HCT116 (cell line): ENCODE measurements around the gene MAX. TPM values are rescaled to one million over a fixed set of nuclear protein-coding genes. Genes with fewer than 3 reads are reported as not detected.

Experiments
- ATAC-seq: fragments of 200-7000 bp; cut with Tn5 transposase; 2 replicates; pipeline ENCODE4 v1.9.1; 2020; ENCODE audit warnings: mild to moderate bottlenecking, moderate library complexity
- BruUV-seq: library from RNA; stranded (reverse); fragments of 400-500 nt; replicated peaks from 2 replicates; lab custom pipeline; 2021; lab: Mats Ljungman, UMichigan
- CTCF ChIA-PET: fragments of 300-600 bp; sonication (Branson Sonifier 250); formaldehyde crosslinking; loops from one replicate; lab custom pipeline; 2021; ENCODE audit warnings: antibody characterized with exemption; lab: Charles Lee
- POLR2A ChIA-PET: fragments of 300-600, 350-600 bp; sonication (Branson Sonifier 250); formaldehyde crosslinking; loops from one replicate; lab custom pipeline; 2021; ENCODE audit warnings: antibody characterized with exemption; lab: Charles Lee
- RAD21 ChIA-PET, 2 experiments: fragments of 300-600 bp; sonication (Branson Sonifier 250); formaldehyde crosslinking; loops; one replicate each; lab custom pipeline; 2023; ENCODE audit warnings: low total read pairs in 2 of 2; ENCODE audit not compliant: uncharacterized antibody in 2 of 2, unreplicated experiment in 2 of 2, low non-redundant PET in 1 of 2; lab: Charles Lee
- DNase-seq: peaks from one replicate; pipeline ENCODE4 v3.0.0-alpha.2; 2010; ENCODE audit warnings: low read depth, low spot score
- H2AFZ ChIP-seq: fragments of 200-600 bp; shearing (Covaris generic), sonication (generic); 2 replicates; pipeline ENCODE4 v1.6.1; 2017; ENCODE audit warnings: low read depth, mixed run types, mixed read lengths, antibody characterized with exemption, low read length; ENCODE audit not compliant: poor library complexity, severe bottlenecking
- H3K27ac ChIP-seq: 2 replicates; pipeline ENCODE4 v1.5.1; 2012; ENCODE audit warnings: low read depth, low read length
- H3K27me3 ChIP-seq: fragments of 200-600 bp; sonication (generic); 2 replicates; pipeline ENCODE4 v1.6.1; 2016; ENCODE audit warnings: mixed run types, low read length, mixed read lengths; ENCODE audit not compliant: insufficient read depth
- H3K36me3 ChIP-seq, 2 experiments: fragments of 200-500 bp in 1 of 2; fragments of 200-600 bp in 1 of 2; sonication (Bioruptor generic) in 1 of 2; sonication (generic) in 1 of 2; 2 replicates each; pipeline versions ENCODE4 v1.5.1 to v1.6.1; 2014 to 2016; ENCODE audit warnings: low read length in 2 of 2, inconsistent platforms in 1 of 2, mixed read lengths in 1 of 2, mixed run types in 1 of 2; ENCODE audit not compliant: insufficient read depth in 2 of 2, control insufficient read depth in 1 of 2
- H3K4me1 ChIP-seq, 2 experiments: fragments of 200-600 bp in 1 of 2; sonication (generic) in 1 of 2; 2 replicates each; pipeline versions ENCODE4 v1.5.1 to v1.6.1; 2012 to 2017; ENCODE audit warnings: low read length in 2 of 2, inconsistent platforms in 1 of 2, mild to moderate bottlenecking in 1 of 2, mixed read lengths in 1 of 2, mixed run types in 1 of 2, moderate library complexity in 1 of 2; ENCODE audit not compliant: insufficient read depth in 2 of 2, control insufficient read depth in 1 of 2
- H3K4me2 ChIP-seq: fragments of 200-600 bp; sonication (generic); 2 replicates; pipeline ENCODE4 v1.6.1; 2017; ENCODE audit warnings: mixed run types, low read length, mixed read lengths
- H3K4me3 ChIP-seq, 2 experiments: fragments of 200-600 bp in 1 of 2; sonication (generic) in 1 of 2; replicated peaks in 1 of 2; 2 replicates each; pipeline ENCODE4 v1.5.1; 2011 to 2016; ENCODE audit warnings: low read length in 2 of 2, control low read depth in 1 of 2, low read depth in 1 of 2, mild to moderate bottlenecking in 1 of 2, mixed read lengths in 1 of 2, mixed run types in 1 of 2
- H3K79me2 ChIP-seq: fragments of 200-600 bp; sonication (generic); 2 replicates; pipeline ENCODE4 v1.6.1; 2017; ENCODE audit warnings: mild to moderate bottlenecking, mixed run types, low read length, moderate library complexity, mixed read lengths; ENCODE audit not compliant: insufficient read depth
- H3K9ac ChIP-seq: fragments of 200-600 bp; sonication (generic); 2 replicates; pipeline ENCODE4 v1.6.1; 2016; ENCODE audit warnings: low read length, mixed read lengths
- H3K9me2 ChIP-seq: fragments of 200-600 bp; sonication (generic), shearing (Covaris generic); 2 replicates; pipeline ENCODE4 v1.6.1; 2017; ENCODE audit warnings: mixed run types, mild to moderate bottlenecking, moderate library complexity; ENCODE audit not compliant: insufficient read depth
- H3K9me3 ChIP-seq, 2 experiments: fragments of 200-500 bp in 1 of 2; fragments of 200-600 bp in 1 of 2; sonication (Bioruptor generic) in 1 of 2; sonication (generic) in 1 of 2; 2 replicates each; pipeline ENCODE4 v1.6.1; 2014 to 2017; ENCODE audit warnings: low read length in 2 of 2, mixed read lengths in 2 of 2, inconsistent platforms in 1 of 2, low read depth in 1 of 2, mild to moderate bottlenecking in 1 of 2, mixed run types in 1 of 2, moderate library complexity in 1 of 2; ENCODE audit not compliant: control insufficient read depth in 1 of 2, insufficient read depth in 1 of 2
- H4K20me1 ChIP-seq: fragments of 200-600 bp; sonication (generic), shearing (Covaris generic); 2 replicates; pipeline ENCODE4 v1.6.1; 2017; ENCODE audit warnings: mixed run types, mild to moderate bottlenecking, moderate library complexity; ENCODE audit not compliant: insufficient read depth
- CBX3 ChIP-seq: IDR thresholded peaks from 2 replicates; pipeline ENCODE4 v1.6.1; 2012; ENCODE audit warnings: low read depth
- CEBPB ChIP-seq: IDR thresholded peaks from 2 replicates; pipeline ENCODE4 v1.6.1; 2012; ENCODE audit warnings: low read depth
- CTCF ChIP-seq, 3 experiments: fragments of 200-600 bp in 1 of 3; sonication (generic) in 1 of 3; IDR thresholded peaks in 2 of 3; conservative IDR thresholded peaks in 1 of 3; 2 replicates each; pipeline ENCODE4 v1.5.1; 2012 to 2017; ENCODE audit warnings: low read depth in 2 of 3, low read length in 2 of 3, antibody characterized with exemption in 1 of 3, borderline replicate concordance in 1 of 3, control low read depth in 1 of 3, mild to moderate bottlenecking in 1 of 3, mixed read lengths in 1 of 3, mixed run types in 1 of 3, moderate library complexity in 1 of 3; ENCODE audit not compliant: insufficient read depth in 1 of 3
- EGR1 ChIP-seq: IDR thresholded peaks from 2 replicates; pipeline ENCODE4 v1.6.1; 2012; ENCODE audit warnings: low read depth
- ELF1 ChIP-seq: IDR thresholded peaks from 2 replicates; pipeline ENCODE4 v1.6.1; 2012; ENCODE audit warnings: low read depth, borderline replicate concordance
- EZH2phosphoT487 ChIP-seq: fragments of 200-600 bp; IDR thresholded peaks from 2 replicates; pipeline ENCODE4 v1.6.1; 2018; ENCODE audit warnings: antibody characterized with exemption, borderline replicate concordance
- JUND ChIP-seq: IDR thresholded peaks from 2 replicates; pipeline ENCODE4 v1.6.1; 2012
- MAX ChIP-seq: IDR thresholded peaks from 2 replicates; pipeline ENCODE4 v1.6.1; 2012
- POLR2A ChIP-seq: IDR thresholded peaks from 2 replicates; pipeline ENCODE4 v1.7.0; 2011; ENCODE audit warnings: borderline replicate concordance; ENCODE audit not compliant: insufficient read depth, insufficient read length; ENCODE audit errors: extremely low read depth
- POLR2AphosphoS5 ChIP-seq: IDR thresholded peaks from 2 replicates; pipeline ENCODE4 v1.6.1; 2011; ENCODE audit warnings: mild to moderate bottlenecking, low read depth, low read length, moderate library complexity
- RAD21 ChIP-seq: IDR thresholded peaks from 2 replicates; pipeline ENCODE4 v1.6.1; 2012; ENCODE audit warnings: low read depth, mild to moderate bottlenecking
- SIN3A ChIP-seq: IDR thresholded peaks from 2 replicates; pipeline ENCODE4 v1.6.1; 2012; ENCODE audit warnings: low read depth
- SP1 ChIP-seq: IDR thresholded peaks from 2 replicates; pipeline ENCODE4 v1.6.1; 2012; ENCODE audit warnings: low read depth
- YY1 ChIP-seq: IDR thresholded peaks from 2 replicates; pipeline ENCODE4 v1.6.1; 2011; ENCODE audit warnings: low read length, low read depth, moderate library complexity, mild to moderate bottlenecking; ENCODE audit not compliant: insufficient replicate concordance; ENCODE audit errors: extremely low read depth
- ZBTB33 ChIP-seq: IDR thresholded peaks from 2 replicates; pipeline ENCODE4 v1.6.1; 2011; ENCODE audit warnings: mild to moderate bottlenecking, low read length, moderate library complexity; ENCODE audit not compliant: insufficient replicate concordance; ENCODE audit errors: extremely low read depth
- ZFX ChIP-seq: fragments of 450-650 bp; IDR thresholded peaks from 2 replicates; pipeline ENCODE4 v1.6.1; 2017
- intact Hi-C: fragments of 100-400 bp; cut with micrococcal nuclease; formaldehyde crosslinking; loops from 2 replicates; pipeline ENCODE4 v1.10.0; 2022
- total RNA-seq: library from RNA; stranded (reverse); gene quantifications from one replicate; pipeline ENCODE4 v1.2.1, GENCODE V29; 2021; ENCODE audit not compliant: unreplicated experiment

MAX gene
- total RNA-seq, 1 experiment from 2014 or later = 72.6 TPM

- TF ChIP-seq RAD21 = no peak
Observed at GRCh38 chr14:65096323-65097089, 5.8 kb downstream of the MAX start (continued).

- H3K4me3 ChIP-seq = no peak overlapping the region
- no peaks in the 10 kb centered on the region for H4K20me1 ChIP-seq
- no peaks in the 10 kb centered on the region for H3K4me1 ChIP-seq
- ATAC-seq = no peak
- H3K27ac ChIP-seq = no peak overlapping the region
- H3K9ac ChIP-seq = no peak overlapping the region
- no peak overlapping the region for H2AFZ ChIP-seq
- H3K4me2 ChIP-seq = no peak overlapping the region
- peaks cover 22 to 38% of the 10 kb centered on the region in 2 experiments; a peak in 3 of 4 replicates for H3K36me3 ChIP-seq
- ChIA-PET RAD21 (interaction anchor here in 1 of 2 experiments (0.6 kb wide), 1 partner anchor 1264 kb away, joined by 5 read pairs; no protein-coding TSS in a partner anchor), POLR2A (no interaction called here), CTCF (no interaction called here)
- BruUV-seq = no TSS peak
- no peaks in the 10 kb centered on the region for H3K9me2 ChIP-seq
- no peaks in the 10 kb centered on the region for H3K9me3 ChIP-seq
- H3K27me3 ChIP-seq = no peaks in the 10 kb centered on the region
- TF ChIP-seq CTCF (IDR thresholded peaks at IDR 0.05 in 2 of 3, conservative IDR thresholded peaks at IDR 0.05 in 1 of 3; ENCODE audit: borderline replicate concordance in 1 of 3, insufficient read depth in 1 of 3, low read depth in 2 of 3, low read length in 2 of 3) (no peak), ELF1 (no peak), ZBTB33 (no peak), SP1 (no peak), CEBPB (no peak), SIN3A (no peak), YY1 (no peak), EZH2phosphoT487 (no peak), JUND (no peak), POLR2AphosphoS5 (no peak), CBX3 (no peak), EGR1 (no peak), ZFX (no peak), POLR2A (no peak), MAX (no peak)
- peaks cover 49% of the 10 kb centered on the region for H3K79me2 ChIP-seq
- DNase-seq = no peak
- intact Hi-C loops = no loop called here
Observed at GRCh38 chr14:65095633-65096205, 6.6 kb downstream of the MAX start.
